ENCODE results near the gene TSPAN14. TPM values are rescaled to one million over a fixed set of nuclear protein-coding genes. Genes with fewer than 3 reads are reported as not detected.

Gene TSPAN14, protein sequence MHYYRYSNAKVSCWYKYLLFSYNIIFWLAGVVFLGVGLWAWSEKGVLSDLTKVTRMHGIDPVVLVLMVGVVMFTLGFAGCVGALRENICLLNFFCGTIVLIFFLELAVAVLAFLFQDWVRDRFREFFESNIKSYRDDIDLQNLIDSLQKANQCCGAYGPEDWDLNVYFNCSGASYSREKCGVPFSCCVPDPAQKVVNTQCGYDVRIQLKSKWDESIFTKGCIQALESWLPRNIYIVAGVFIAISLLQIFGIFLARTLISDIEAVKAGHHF
- total RNA-seq (ENCODE audit: low replicate concordance) = 13.5 and 15.6 TPM in 2 replicates

DNA sequence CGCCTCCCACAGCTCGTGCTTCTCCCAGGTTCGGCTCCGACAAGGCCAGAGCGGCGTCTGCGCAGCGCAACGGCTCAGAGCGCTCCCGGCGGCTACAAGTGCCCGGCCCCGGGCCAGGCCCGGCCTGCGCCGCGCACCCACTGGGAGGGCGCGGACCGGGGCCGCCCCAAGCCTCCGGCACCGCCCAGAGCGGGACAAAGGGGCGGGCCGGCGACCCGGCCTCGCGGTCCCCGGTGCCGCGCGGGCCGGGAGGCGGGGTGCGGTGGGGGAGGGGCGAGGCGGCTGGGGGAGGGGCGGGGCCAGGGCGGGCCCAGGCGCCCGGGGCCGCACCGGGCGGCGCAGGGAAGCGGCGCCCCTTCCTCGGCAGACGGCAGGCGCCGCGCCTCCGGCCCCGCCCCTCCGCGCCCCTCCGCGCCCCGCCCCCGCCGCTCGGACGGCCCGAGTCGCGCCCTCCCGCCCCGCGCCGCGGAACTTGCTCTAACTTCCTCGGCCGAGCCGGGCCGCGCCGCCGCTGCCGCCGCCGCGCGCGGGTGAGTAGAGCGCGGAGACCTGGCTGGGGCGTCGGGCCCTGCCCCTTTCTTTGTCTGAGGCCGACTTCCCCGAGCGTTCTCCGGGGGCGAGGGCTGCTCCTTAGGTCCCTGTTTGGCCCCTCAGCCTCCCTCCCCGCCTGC, at the start of gene TSPAN14:
TSS of gene TSPAN14 (plus strand) at position 469 of the 671 bp plus-strand sequence. CDS start 34,924 bp downstream, outside the sequence.

DNA sequence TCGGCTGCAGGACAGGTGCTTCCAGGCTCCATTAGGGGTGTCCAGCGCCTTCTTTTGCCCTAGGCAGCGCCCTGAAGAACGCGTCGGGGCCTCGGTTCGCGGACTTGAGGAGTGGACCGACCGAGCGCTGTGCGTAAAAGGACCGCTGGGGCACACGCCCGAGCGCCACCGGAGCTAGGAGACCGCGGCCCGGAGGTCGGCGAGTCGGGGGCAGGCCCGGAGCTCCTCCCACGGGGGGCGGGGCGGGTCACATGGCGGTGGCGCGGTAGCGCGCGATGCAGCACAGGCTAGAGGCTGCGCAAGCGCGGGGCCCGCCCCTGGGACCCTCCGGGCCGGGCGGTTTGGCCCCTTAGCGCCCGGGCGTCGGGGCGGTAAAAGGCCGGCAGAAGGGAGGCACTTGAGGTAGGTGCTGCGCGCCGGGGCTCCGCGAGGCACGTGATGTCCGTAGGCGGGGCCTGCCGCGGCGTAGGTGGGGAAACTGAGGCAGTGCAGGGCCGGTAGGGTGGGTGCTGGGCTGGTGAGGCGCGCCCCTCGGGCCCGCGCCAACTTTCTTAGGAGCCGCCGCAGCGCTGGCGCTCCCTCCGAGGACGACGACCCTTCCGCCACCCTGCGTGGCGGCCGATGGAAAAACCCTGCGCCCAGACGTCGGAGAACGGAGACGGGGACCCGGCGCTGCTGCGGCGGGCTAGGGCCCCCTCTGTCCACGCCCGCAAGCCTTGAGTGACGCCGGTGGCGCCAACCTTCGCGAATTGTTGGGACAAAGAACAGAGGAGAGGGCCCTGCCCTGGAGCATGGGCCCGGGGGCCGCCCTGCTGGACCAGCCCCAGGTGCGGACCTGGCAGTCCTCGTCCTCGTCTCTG, 45.6 kb upstream of the TSPAN14 start, which contains the start of gene PRXL2A:
TSS of gene PRXL2A (plus strand) at position 310 of the 860 bp plus-strand sequence. CDS start 11,917 bp downstream, outside the sequence.

DNA sequence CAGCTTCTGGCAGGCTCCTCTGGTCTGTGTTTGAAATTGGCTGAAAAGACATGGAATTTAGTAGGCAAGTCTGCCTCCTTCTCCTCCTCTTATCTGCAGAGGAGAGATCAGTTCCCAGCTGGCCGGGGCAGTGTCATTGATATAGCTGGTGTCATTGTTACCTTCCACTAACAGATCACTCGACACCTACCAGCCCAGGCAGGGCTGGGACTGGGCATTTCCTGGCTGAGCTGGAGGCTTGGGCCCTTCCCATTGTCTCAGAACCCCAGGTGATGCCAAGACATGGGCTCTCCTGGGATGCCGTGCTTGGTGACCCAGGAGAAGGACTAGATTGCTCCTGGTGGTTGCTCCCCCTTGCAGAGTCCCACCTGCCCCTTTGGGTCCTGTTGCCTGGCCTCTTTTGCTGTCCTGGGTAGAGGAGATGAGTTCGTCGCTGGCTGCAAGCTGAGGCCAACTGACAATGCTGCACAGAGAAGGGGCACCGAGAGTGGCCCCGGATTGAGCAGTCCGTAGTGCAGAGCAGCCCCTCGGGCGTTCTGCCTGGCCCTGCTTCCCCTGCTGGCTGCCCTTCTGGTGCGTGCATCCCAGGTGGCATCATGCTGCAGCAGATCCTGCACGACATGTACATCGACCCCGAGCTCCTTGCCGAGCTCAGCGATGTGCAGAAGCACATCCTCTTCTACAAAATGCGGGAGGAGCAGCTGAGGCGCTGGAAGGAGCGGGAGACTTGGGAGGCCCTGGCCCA, 83.8 kb downstream of the TSPAN14 start, which contains the start of gene SH2D4B:
TSS of gene SH2D4B (plus strand) at position 167 of the 745 bp plus-strand sequence. CDS start at position 597, 430 bp downstream.

Other genes with a start within 250 kb of the TSPAN14 start
- gene ANXA11, start 248.8 kb upstream of the TSPAN14 start, total RNA-seq (ENCODE audit: low replicate concordance) = 45.7 and 51.5 TPM in 2 replicates
- not detected in 2 replicates for gene MAT1A, start 164.7 kb upstream of the TSPAN14 start, total RNA-seq (ENCODE audit: low replicate concordance)
- gene DYDC1, start 97.6 kb upstream of the TSPAN14 start, total RNA-seq (ENCODE audit: low replicate concordance) = not detected in 2 replicates
- not detected in 2 replicates for gene DYDC2, start 97.5 kb upstream of the TSPAN14 start, total RNA-seq (ENCODE audit: low replicate concordance)
- 1.3 and 1.4 TPM in 2 replicates for gene PRXL2A, start 45.8 kb upstream of the TSPAN14 start, total RNA-seq (ENCODE audit: low replicate concordance)
- gene SH2D4B, start 83.6 kb downstream of the TSPAN14 start, total RNA-seq (ENCODE audit: low replicate concordance) = not detected in 2 replicates

Measured in smooth muscle cell of the coronary artery (primary cell).